Astrocyte of the cerebellum (primary cell): Measurements from ENCODE around the gene DPH7.
"Not testable (repeated sequence)": the region's sequence is repeated elsewhere in the genome, so short reads cannot be mapped to it uniquely, and the experiment has no call there.

Experiments used
- DNase-seq: peaks from one replicate; pipeline ENCODE4 v3.0.0-alpha.2; 2011; ENCODE audit warnings: low read depth
- H3K4me3 ChIP-seq: 2 replicates; pipeline ENCODE4 v1.5.1; 2011; ENCODE audit warnings: mild to moderate bottlenecking, low read depth, low read length, moderate library complexity
- in situ Hi-C: cut with HindIII; loops from 2 replicates; pipeline ENCODE4 v1.10.0; 2017; ENCODE audit warnings: low sequenced_read_pairs
- TF ChIP-seq, protein P1 (sequence below): IDR thresholded peaks from 2 replicates; pipeline ENCODE4 v1.5.1; 2012; ENCODE audit warnings: low read length, low read depth, moderate library complexity, mild to moderate bottlenecking; ENCODE audit errors: missing control alignments

The DPH7 gene

DNA sequence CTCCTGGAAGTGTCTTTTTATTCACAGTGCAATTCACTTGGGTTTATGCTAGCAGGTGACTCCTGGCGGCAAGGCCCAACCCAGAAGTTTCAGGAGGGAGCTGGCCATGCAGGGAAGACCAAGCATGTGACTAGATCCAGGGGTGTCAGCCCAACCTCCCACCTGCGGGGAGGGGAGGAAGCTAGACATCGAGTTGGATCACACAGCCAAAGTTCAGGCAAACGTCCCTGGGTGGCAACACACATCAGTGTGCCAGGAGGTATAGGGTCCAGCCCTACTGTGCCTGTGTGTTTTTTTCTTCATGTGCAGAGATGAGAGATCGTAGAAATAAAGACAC is 53.8 kb downstream of the DPH7 start:
- TF ChIP-seq, protein P1, sequence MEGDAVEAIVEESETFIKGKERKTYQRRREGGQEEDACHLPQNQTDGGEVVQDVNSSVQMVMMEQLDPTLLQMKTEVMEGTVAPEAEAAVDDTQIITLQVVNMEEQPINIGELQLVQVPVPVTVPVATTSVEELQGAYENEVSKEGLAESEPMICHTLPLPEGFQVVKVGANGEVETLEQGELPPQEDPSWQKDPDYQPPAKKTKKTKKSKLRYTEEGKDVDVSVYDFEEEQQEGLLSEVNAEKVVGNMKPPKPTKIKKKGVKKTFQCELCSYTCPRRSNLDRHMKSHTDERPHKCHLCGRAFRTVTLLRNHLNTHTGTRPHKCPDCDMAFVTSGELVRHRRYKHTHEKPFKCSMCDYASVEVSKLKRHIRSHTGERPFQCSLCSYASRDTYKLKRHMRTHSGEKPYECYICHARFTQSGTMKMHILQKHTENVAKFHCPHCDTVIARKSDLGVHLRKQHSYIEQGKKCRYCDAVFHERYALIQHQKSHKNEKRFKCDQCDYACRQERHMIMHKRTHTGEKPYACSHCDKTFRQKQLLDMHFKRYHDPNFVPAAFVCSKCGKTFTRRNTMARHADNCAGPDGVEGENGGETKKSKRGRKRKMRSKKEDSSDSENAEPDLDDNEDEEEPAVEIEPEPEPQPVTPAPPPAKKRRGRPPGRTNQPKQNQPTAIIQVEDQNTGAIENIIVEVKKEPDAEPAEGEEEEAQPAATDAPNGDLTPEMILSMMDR: no peak

DNA sequence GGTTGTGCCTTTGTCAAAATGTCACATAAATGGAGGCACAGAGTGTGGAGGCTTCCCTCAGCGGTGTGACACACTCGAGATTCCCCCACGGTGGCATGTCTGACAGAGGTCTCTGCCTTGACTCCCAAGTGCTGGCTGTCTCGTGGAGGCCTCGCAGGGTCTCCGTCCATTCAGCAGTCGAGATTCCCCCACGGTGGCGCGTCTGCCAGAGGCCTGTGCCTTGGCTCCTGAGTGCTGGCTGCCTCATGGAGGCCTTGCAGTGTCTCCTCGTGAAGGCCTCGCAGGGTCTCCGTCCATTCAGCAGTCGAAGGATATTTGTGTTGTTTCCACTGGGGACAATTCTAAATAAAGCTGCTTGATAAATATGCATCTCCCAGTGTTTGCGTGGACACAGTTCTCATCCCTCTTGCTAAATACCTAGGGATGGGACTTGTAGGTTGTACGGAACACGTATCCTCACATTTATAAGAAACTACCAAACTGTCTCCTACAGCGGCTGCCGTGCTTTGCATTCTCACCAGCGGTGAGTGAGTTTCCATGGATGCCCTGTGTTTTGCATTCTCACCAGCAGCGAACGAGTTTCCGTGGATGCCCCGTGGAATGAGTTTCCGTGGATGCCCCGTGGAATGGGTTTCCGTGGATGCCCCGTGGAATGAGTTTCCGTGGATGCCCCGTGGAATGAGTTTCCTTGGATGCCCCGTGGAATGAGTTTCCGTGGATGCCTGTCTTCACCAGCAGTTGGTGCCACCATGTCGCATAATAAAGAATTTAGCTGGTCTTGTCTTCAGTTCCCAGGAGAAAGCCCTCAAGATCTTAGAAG is 54.4 kb downstream of the DPH7 start:
- in situ Hi-C loops: no loop called here
- DNase-seq: no peak
- H3K4me3 ChIP-seq: no peak overlapping the region
- TF ChIP-seq, protein P1: no peak

More for the DNA sequence above, 53.8 kb downstream of the DPH7 start:
- H3K4me3 ChIP-seq: no peak overlapping the region
- in situ Hi-C loops: no loop called here
- no peak for DNase-seq

DNA sequence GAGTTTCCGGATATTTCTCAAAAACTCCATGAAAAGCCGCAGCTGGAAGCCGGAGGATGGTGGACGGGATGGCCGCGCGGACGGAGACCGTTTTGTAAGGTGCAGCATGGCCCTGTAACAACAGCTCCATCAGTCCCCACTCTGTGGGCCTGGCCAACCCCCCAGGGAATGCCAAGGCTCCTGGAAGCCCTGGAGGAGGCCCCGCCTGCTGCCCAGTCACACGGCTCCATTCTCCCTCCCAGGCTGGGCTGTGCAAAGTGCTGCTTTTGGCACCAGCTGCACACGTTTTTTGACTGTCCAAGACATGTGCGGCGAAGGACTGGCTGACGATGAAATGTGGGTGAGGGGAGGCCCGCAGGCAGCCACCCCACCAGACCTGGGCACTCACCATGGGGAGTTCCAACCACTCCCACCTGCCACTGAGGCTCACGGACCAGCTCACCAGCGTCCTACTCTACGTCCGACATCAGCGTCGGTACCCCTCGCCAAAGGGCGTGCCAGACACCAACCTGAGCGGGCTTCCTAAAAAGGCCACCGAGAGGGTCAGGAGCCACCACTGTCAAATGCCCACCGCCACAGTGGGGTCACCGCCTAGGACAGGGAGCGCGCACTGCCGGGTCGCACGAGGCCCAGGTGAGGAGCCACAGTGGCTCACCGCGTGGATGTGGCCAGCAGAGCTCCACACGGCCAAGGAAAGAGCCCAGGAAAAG is 55.8 kb downstream of the DPH7 start:
- no peak for DNase-seq

DNA sequence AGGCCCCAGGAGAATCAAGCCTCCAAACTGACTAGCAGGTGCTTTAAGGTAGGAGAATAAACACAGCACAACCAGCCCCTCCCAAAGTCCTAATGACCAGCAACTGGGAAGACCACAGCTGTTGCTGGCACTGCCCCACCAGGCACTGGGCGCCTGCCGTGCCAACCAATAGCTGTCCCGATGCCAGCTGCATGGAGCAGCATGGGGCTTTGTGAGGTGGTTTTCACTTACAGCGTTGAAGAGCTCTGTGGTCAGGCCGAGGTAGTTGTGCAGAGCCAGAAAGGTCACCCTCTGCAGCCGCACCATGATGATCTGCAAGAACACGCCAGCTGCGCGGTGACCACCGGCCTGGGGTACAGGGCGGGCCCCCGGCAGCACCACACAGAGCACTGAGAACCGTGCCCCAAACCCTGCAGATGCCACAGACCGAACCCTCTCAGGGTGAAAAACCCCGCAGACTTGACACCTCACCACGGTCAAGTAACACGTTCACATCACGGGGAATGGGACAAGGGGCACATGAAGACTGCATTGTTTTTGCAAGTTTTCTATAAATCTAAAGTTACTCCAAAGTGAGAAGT is 57.2 kb downstream of the DPH7 start:
- in situ Hi-C loops: no loop called here
- DNase-seq: no peak
- TF ChIP-seq, protein P1: no peak
- no peak overlapping the region for H3K4me3 ChIP-seq

More for the DNA sequence above, 55.8 kb downstream of the DPH7 start:
- no peak overlapping the region for H3K4me3 ChIP-seq
- in situ Hi-C loops: no loop called here
- TF ChIP-seq, protein P1: no peak

DNA sequence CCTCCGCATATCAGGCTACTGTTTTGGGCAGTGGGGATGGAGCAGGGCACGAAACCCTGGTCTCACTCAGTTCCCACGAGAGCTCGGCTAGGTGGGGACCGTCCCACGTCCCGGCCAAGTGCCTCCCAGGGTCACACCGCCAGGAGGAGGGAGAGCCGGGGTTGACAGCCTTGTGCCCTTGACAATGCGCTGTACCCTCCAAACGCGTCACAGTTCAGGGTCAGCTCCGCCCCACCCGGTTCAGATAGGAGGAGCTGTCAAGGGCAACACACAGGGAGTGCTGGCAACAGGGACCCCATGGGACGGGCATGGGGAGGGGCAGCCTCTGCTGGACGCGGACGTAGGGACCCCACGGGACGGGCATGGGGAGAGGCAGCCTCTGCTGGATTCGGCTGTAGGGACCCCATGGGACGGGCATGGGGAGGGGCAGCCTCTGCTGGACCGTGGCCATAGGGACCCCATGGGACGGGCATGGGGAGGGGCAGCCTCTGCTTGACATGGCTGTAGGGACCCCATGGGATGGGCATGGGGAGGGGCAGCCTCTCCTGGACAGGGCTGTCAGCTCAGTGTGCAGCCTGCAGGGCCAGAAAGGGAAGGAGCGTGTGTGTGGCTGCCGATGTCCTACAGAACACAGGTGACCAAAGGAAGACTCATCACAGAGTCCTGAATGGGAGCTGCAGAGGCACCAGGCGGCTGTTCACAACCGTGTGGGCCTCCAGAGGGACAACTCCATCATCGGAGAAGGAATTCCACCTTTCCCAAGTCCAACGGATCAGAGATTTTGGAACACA is 57.9 kb downstream of the DPH7 start:
- no peak for DNase-seq
- no peak overlapping the region for H3K4me3 ChIP-seq
- in situ Hi-C loops: no loop called here
- TF ChIP-seq, protein P1: no peak

DNA sequence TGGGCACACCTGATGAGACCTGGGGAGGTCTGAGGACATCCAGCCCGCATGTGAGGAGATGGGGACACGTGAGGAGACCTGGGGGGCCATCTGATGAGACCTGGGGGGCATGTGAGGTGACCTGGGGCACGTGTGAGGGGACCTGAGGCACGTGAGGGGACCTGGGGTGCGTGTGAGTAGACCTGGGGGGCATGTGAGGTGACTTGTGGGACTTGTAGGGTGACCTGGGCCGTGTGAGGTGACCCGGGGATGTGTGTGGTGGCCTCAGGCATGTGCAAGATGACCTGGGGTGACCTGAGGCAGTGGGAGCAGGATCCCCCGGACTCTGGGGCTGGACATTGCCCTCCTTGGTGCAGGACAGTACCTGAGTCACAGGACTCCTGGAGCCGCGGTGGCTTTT is 59.2 kb downstream of the DPH7 start:
- TF ChIP-seq, protein P1: no peak
- H3K4me3 ChIP-seq: no peak overlapping the region
- DNase-seq: no peak
- in situ Hi-C loops: no loop called here

DNA sequence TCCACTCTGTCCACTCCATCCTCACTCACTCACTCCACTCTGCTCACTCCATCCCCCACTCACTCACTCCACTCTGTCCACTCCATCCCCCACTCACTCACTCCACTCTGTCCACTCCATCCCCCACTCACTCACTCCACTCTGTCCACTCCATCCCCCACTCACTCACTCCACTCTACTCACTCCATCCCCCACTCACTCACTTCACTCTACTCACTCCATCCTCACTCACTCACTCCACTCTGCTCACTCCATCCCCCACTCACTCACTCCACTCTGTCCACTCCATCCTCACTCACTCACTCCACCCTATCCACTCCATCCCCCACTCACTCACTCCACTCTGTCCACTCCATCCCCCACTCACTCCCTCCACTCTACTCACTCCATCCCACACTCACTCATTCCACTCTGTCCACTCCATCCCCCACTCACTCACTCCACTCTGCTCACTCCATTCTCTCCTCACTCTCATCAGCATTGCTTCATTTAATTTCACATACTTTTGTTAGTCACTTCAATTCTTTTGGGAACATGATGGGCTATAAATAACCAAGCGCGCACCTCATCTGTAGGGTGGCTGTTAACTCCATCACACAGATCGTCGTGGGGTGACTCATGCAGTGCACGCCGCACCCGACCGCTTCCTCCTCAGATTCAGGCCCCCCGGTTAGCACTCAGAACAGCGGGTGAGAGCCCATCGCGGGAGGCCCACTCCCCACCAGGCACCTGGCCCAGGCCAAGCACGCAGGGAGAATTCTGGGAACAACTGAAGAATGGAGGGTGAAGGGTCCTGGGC is 59.9 kb downstream of the DPH7 start:
- in situ Hi-C loops, H3K4me3 ChIP-seq, DNase-seq: not testable (repeated sequence)
